ELF-1 (cell line): ENCODE results near the gene MEGF11.
A peak's percentile ranks its signal among the peaks of the same experiment; 100 is the strongest.

ENCODE experiments used
- DNase-seq: peaks from one replicate; pipeline ENCODE4 v3.0.0-alpha.2; 2016; ENCODE audit warnings: low read depth, low spot score

The MEGF11 gene

GRCh38 chr15:66032006-66032405 is 221.5 kb downstream of the MEGF11 start:
- no peak for DNase-seq

GRCh38 chr15:66030650-66031049 is 222.9 kb downstream of the MEGF11 start:
- no peak for DNase-seq

- DNase-seq, result no peak
These were observed 223.9 kb downstream of the MEGF11 start for GRCh38 chr15:66029650-66030049.

GRCh38 chr15:66027268-66027805 is 226.2 kb downstream of the MEGF11 start:
- DNase-seq, result no peak

GRCh38 chr15:66025972-66026371 is 227.6 kb downstream of the MEGF11 start:
- no peak for DNase-seq

- DNase-seq, result no peak
These were observed 228.5 kb downstream of the MEGF11 start for GRCh38 chr15:66025015-66025452.

GRCh38 chr15:66024116-66024515 is 229.4 kb downstream of the MEGF11 start:
- DNase-seq, result no peak

GRCh38 chr15:66023311-66023972 is 230.1 kb downstream of the MEGF11 start:
- DNase-seq, result no peak

GRCh38 chr15:66022163-66022525 is 231.4 kb downstream of the MEGF11 start:
- no peak for DNase-seq

- no peak for DNase-seq
These were observed 231.9 kb downstream of the MEGF11 start for GRCh38 chr15:66021496-66022162.

- DNase-seq, result no peak
These were observed 233.6 kb downstream of the MEGF11 start for GRCh38 chr15:66019826-66020398.

GRCh38 chr15:66019368-66019767 is 234.2 kb downstream of the MEGF11 start:
- peak; percentile 57 for DNase-seq

GRCh38 chr15:66018488-66018797 is 235.1 kb downstream of the MEGF11 start:
- no peak for DNase-seq

- no peak for DNase-seq
These were observed 235.6 kb downstream of the MEGF11 start for GRCh38 chr15:66017792-66018487.

- no peak for DNase-seq
These were observed 236.6 kb downstream of the MEGF11 start for GRCh38 chr15:66017000-66017399.

- no peak for DNase-seq
These were observed 237.4 kb downstream of the MEGF11 start for GRCh38 chr15:66016199-66016598.

GRCh38 chr15:66014635-66015182 is 238.8 kb downstream of the MEGF11 start:
- no peak for DNase-seq

- DNase-seq, result no peak
These were observed 239.5 kb downstream of the MEGF11 start for GRCh38 chr15:66014022-66014421.

GRCh38 chr15:66008940-66009562 is 244.5 kb downstream of the MEGF11 start:
- no peak for DNase-seq

- DNase-seq, result no peak
These were observed 245.8 kb downstream of the MEGF11 start for GRCh38 chr15:66007663-66008262.

- DNase-seq, result peak; percentile 33
These were observed 246.6 kb downstream of the MEGF11 start for GRCh38 chr15:66006986-66007385.
